ENCODE results near the gene NACA. TPM values are rescaled to one million over a fixed set of nuclear protein-coding genes. Genes with fewer than 3 reads are reported as not detected.
A peak's percentile ranks its signal among the peaks of the same experiment; 100 is the strongest.

The NACA gene
- total RNA-seq, 1 donor from 2014 or later = 2,450 TPM

DNA sequence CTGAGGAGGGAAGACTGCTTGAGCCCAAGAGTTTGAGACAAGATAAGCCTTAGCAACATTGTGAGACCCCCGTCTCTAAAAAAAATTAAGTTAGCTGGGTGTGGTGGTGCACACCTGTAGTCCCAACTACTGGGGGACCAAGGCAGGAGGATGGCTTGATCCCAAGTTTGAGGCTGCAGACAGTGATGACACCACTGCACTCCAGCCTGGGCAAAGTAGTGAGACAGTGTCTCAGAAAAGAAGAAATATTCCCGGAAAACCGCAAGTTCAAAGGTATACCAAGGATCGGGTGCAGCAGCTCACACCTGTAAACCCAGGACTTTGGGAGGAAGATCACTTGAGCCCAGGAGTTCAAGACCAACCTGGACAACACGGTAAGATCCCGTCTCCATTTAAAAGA is 42.8 kb downstream of the NACA start:
- no peak overlapping the region for H3K27ac Mint-ChIP-seq
- H3K27ac ChIP-seq = no peak overlapping the region
- no peaks in the 10 kb centered on the region for H3K27me3 ChIP-seq
- no peak overlapping the region for H2AFZ ChIP-seq (replicated peaks)
- peaks cover 100% of the 10 kb centered on the region for H3K79me2 ChIP-seq (ENCODE audit: low read depth)
- TF ChIP-seq EZH2 (IDR thresholded peaks at IDR 0.05) (no peak), EZH2phosphoT487 (IDR thresholded peaks at IDR 0.05) (no peak)
- TF ChIP-seq, protein P1, sequence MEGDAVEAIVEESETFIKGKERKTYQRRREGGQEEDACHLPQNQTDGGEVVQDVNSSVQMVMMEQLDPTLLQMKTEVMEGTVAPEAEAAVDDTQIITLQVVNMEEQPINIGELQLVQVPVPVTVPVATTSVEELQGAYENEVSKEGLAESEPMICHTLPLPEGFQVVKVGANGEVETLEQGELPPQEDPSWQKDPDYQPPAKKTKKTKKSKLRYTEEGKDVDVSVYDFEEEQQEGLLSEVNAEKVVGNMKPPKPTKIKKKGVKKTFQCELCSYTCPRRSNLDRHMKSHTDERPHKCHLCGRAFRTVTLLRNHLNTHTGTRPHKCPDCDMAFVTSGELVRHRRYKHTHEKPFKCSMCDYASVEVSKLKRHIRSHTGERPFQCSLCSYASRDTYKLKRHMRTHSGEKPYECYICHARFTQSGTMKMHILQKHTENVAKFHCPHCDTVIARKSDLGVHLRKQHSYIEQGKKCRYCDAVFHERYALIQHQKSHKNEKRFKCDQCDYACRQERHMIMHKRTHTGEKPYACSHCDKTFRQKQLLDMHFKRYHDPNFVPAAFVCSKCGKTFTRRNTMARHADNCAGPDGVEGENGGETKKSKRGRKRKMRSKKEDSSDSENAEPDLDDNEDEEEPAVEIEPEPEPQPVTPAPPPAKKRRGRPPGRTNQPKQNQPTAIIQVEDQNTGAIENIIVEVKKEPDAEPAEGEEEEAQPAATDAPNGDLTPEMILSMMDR (IDR thresholded peaks at IDR 0.05) = no peak
- H3K36me3 ChIP-seq = peaks cover 13% of the 10 kb centered on the region
- H3K4me1 Mint-ChIP-seq = peaks cover 25% of the 10 kb centered on the region
- no peaks in the 10 kb centered on the region for H3K9me3 ChIP-seq (ENCODE audit: low read depth)
- peaks cover 93% of the 10 kb centered on the region for H4K20me1 ChIP-seq (ENCODE audit: low read depth)
- DNase-seq (ENCODE audit: low spot score) = no peak
- no peak overlapping the region for H3K4me3 Mint-ChIP-seq
- no peak overlapping the region for H3K4me3 ChIP-seq
- H3K4me2 ChIP-seq = no peak overlapping the region
- no peak overlapping the region for H3K9ac ChIP-seq
- H3K27me3 Mint-ChIP-seq (ENCODE audit: insufficient read depth, low read depth) = peaks cover 2% of the 10 kb centered on the region
- peaks cover 31% of the 10 kb centered on the region for H3K36me3 Mint-ChIP-seq
- peaks cover 3% of the 10 kb centered on the region for H3K9me3 Mint-ChIP-seq
- peaks cover 28% of the 10 kb centered on the region for H3F3A ChIP-seq (ENCODE audit: low read depth)
- peaks cover 8% of the 10 kb centered on the region for H3K4me1 ChIP-seq

DNA sequence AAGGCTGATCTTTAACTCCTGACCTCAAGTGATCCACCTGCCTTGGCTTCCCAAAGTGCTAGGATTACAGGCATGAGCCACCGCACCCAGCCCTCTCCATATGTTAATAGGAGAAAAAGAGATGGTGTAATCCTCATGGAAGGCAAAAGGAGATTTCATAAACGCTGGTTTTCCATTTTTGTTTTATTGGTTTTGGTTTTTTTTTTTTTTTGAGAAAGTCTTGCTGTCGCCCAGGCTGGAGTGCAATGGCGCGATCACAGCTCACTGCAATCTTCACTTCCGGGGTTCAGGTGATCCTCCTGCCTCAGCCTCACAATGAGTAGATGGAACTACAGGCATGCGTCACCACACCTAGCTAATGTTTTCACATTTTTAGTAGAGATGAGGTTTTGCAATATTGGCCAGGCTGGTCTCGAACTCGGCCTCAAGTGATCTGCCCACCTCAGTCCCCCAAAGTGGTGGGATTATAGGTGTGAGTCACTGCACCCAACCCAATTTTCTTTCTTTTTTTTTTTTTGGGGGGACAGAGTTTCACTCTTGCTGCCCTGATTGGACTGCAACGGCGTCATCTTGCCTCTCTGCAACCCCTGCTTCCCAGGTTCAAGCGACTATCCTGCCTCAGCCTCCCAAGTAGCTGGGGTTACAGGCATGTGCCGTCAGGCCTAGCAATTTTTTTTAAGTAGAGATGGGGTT is 45.1 kb downstream of the NACA start:
- no peak overlapping the region for H3K9ac ChIP-seq
- no peak for DNase-seq (ENCODE audit: low spot score)
- H2AFZ ChIP-seq (replicated peaks) = no peak overlapping the region
- H3K9me3 ChIP-seq (ENCODE audit: low read depth) = no peaks in the 10 kb centered on the region
- Mint-ChIP-seq H3K9me3 (peaks cover 3% of the 10 kb centered on the region), H3K27me3 (ENCODE audit: insufficient read depth, low read depth) (peaks cover 2% of the 10 kb centered on the region), H3K27ac (no peak overlapping the region), H3K4me3 (no peak overlapping the region), H3K4me1 (peaks cover 18% of the 10 kb centered on the region), H3K36me3 (peaks cover 30% of the 10 kb centered on the region)
- peaks cover 89% of the 10 kb centered on the region for H4K20me1 ChIP-seq (ENCODE audit: low read depth)
- peaks cover 100% of the 10 kb centered on the region for H3K79me2 ChIP-seq (ENCODE audit: low read depth)
- no peak overlapping the region for H3K4me3 ChIP-seq
- peaks cover 6% of the 10 kb centered on the region for H3K4me1 ChIP-seq
- no peak overlapping the region for H3K4me2 ChIP-seq
- TF ChIP-seq EZH2 (IDR thresholded peaks at IDR 0.05) (no peak), EZH2phosphoT487 (IDR thresholded peaks at IDR 0.05) (no peak)
- TF ChIP-seq, protein P1 (IDR thresholded peaks at IDR 0.05) = no peak
- H3K27me3 ChIP-seq = no peaks in the 10 kb centered on the region
- H3K36me3 ChIP-seq = peaks cover 12% of the 10 kb centered on the region
- H3K27ac ChIP-seq = no peak overlapping the region
- peaks cover 18% of the 10 kb centered on the region for H3F3A ChIP-seq (ENCODE audit: low read depth)

DNA sequence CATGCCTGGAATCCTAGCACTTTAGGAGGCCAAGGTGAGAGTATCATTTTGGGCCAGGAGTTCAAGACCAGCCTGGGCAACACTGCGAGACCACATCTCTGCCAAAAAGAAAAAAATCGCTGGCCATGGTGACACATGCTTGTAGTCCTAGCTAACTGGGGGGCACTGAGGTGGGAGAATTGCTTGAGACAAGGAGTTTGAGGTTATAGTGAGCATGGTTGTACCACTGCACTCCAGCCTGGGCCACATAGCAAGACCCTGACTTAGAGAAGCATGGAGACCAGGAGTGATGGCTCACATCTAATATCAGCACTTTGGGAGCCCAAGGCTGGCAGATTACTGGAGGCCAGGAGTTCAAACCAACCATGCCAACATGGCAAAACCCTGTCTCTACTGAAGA is 46.2 kb downstream of the NACA start:
- H3K79me2 ChIP-seq (ENCODE audit: low read depth) = peaks cover 100% of the 10 kb centered on the region
- peaks cover 20% of the 10 kb centered on the region for H3F3A ChIP-seq (ENCODE audit: low read depth)
- H3K27ac ChIP-seq = peak overlapping the region; percentile 25
- no peak overlapping the region for H3K4me2 ChIP-seq
- no peak overlapping the region for H3K27ac Mint-ChIP-seq
- TF ChIP-seq, protein P1 (IDR thresholded peaks at IDR 0.05) = no peak
- TF ChIP-seq EZH2phosphoT487 (IDR thresholded peaks at IDR 0.05) (no peak), EZH2 (IDR thresholded peaks at IDR 0.05) (no peak)
- peaks cover 21% of the 10 kb centered on the region for H3K36me3 Mint-ChIP-seq
- no peak overlapping the region for H2AFZ ChIP-seq (replicated peaks)
- DNase-seq (ENCODE audit: low spot score) = no peak
- H3K4me3 ChIP-seq = no peak overlapping the region
- H3K9me3 Mint-ChIP-seq = peaks cover under 1% of the 10 kb centered on the region
- no peaks in the 10 kb centered on the region for H3K9me3 ChIP-seq (ENCODE audit: low read depth)
- H3K36me3 ChIP-seq = peaks cover under 1% of the 10 kb centered on the region
- H3K9ac ChIP-seq = no peak overlapping the region
- no peaks in the 10 kb centered on the region for H3K4me1 ChIP-seq
- H3K4me1 Mint-ChIP-seq = peaks cover 6% of the 10 kb centered on the region
- H4K20me1 ChIP-seq (ENCODE audit: low read depth) = peaks cover 85% of the 10 kb centered on the region
- H3K27me3 Mint-ChIP-seq (ENCODE audit: insufficient read depth, low read depth) = peaks cover 2% of the 10 kb centered on the region
- no peaks in the 10 kb centered on the region for H3K27me3 ChIP-seq
- H3K4me3 Mint-ChIP-seq = no peak overlapping the region

Data from neural progenitor cell (in vitro differentiated cells).